ENCODE results near the gene ZNF689. TPM values are rescaled to one million over a fixed set of nuclear protein-coding genes. Genes with fewer than 3 reads are reported as not detected.

The ZNF689 gene
- total RNA-seq, 2 experiments from 2014 or later: 12.2 to 15.3 TPM

- H3K4me3 Mint-ChIP-seq: no peak overlapping the region
- peaks cover 17% of the 10 kb centered on the region for H3K4me1 Mint-ChIP-seq
- DNase-seq (no peak), ATAC-seq (no peak)
- CTCF ChIA-PET: interaction anchor here (1.0 to 3.9 kb wide), 4 partner anchors 11 to 96 kb away, joined by 3 to 30 read pairs (median 4); no protein-coding TSS in a partner anchor
- peaks cover 27% of the 10 kb centered on the region for H3K27me3 Mint-ChIP-seq
- no peaks in the 10 kb centered on the region for H3K36me3 Mint-ChIP-seq
- H3K27ac Mint-ChIP-seq: no peak overlapping the region
- no peaks in the 10 kb centered on the region for H3K9me3 Mint-ChIP-seq (ENCODE audit: low read depth)
Measured at GRCh38 chr16:30626236-30626635, 16.0 kb upstream of the ZNF689 start.

GRCh38 chr16:30623536-30624283 lies 13.5 kb upstream of the ZNF689 start:
- ATAC-seq (no peak), DNase-seq (no peak)
- no peaks in the 10 kb centered on the region for H3K36me3 Mint-ChIP-seq
- H3K27ac Mint-ChIP-seq: no peak overlapping the region
- H3K9me3 Mint-ChIP-seq (ENCODE audit: low read depth): no peaks in the 10 kb centered on the region
- no peak overlapping the region for H3K4me3 Mint-ChIP-seq
- H3K4me1 Mint-ChIP-seq: peaks cover 10% of the 10 kb centered on the region
- peaks cover 35% of the 10 kb centered on the region for H3K27me3 Mint-ChIP-seq
- CTCF ChIA-PET: interaction anchor here (1.9 kb wide), 1 partner anchor 8 kb away, joined by 7 read pairs; no protein-coding TSS in a partner anchor

GRCh38 chr16:30622455-30623032 lies 12.4 kb upstream of the ZNF689 start:
- ATAC-seq: no peak
- no peaks in the 10 kb centered on the region for H3K36me3 Mint-ChIP-seq
- CTCF ChIA-PET: interaction anchor here (1.0 to 1.9 kb wide), 3 partner anchors 7 to 28 kb away, joined by 4 to 7 read pairs (median 4); partner anchors contain the start of gene PRR14

GRCh38 chr16:30621765-30622164 lies 11.6 kb upstream of the ZNF689 start:
- no peaks in the 10 kb centered on the region for H3K36me3 Mint-ChIP-seq
- H3K27ac Mint-ChIP-seq: no peak overlapping the region
- CTCF ChIA-PET: interaction anchor here (0.9 to 1.8 kb wide), 3 partner anchors 9 to 29 kb away, joined by 3 to 8 read pairs (median 4); partner anchors contain the start of gene PRR14
- H3K27me3 Mint-ChIP-seq: peaks cover 35% of the 10 kb centered on the region
- ATAC-seq: no peak
- H3K9me3 Mint-ChIP-seq (ENCODE audit: low read depth): no peaks in the 10 kb centered on the region
- H3K4me1 Mint-ChIP-seq: peaks cover 10% of the 10 kb centered on the region
- no peak overlapping the region for H3K4me3 Mint-ChIP-seq
- no peak for DNase-seq

More at GRCh38 chr16:30622455-30623032, 12.4 kb upstream of the ZNF689 start:
- Mint-ChIP-seq H3K27ac (no peak overlapping the region), H3K9me3 (ENCODE audit: low read depth) (no peaks in the 10 kb centered on the region), H3K27me3 (peaks cover 35% of the 10 kb centered on the region), H3K4me1 (peaks cover 12% of the 10 kb centered on the region), H3K4me3 (no peak overlapping the region)
- no peak for DNase-seq

- Mint-ChIP-seq H3K27ac (no peak overlapping the region), H3K9me3 (ENCODE audit: low read depth) (no peaks in the 10 kb centered on the region), H3K27me3 (peaks cover 35% of the 10 kb centered on the region), H3K36me3 (no peaks in the 10 kb centered on the region), H3K4me3 (no peak overlapping the region), H3K4me1 (peaks cover 13% of the 10 kb centered on the region)
- DNase-seq (no peak), ATAC-seq (no peak)
- CTCF ChIA-PET: interaction anchor here (0.6 to 2.1 kb wide), 9 partner anchors 9 to 190 kb away, joined by 3 to 10 read pairs (median 4); partner anchors contain the start of genes DCTPP1, ZNF689 and ZNF764
Measured at GRCh38 chr16:30620169-30620568, 10.0 kb upstream of the ZNF689 start.

GRCh38 chr16:30619638-30620037 lies 9.4 kb upstream of the ZNF689 start:
- CTCF ChIA-PET: interaction anchor here (0.7 to 2.1 kb wide), 7 partner anchors 9 to 190 kb away, joined by 3 to 10 read pairs (median 4); partner anchors contain the start of genes DCTPP1, ZNF689 and ZNF764

GRCh38 chr16:30619202-30619601 lies 9.0 kb upstream of the ZNF689 start:
- H3K9me3 Mint-ChIP-seq (ENCODE audit: low read depth): no peaks in the 10 kb centered on the region
- H3K4me1 Mint-ChIP-seq: peaks cover 12% of the 10 kb centered on the region
- CTCF ChIA-PET: interaction anchor here (0.7 to 2.1 kb wide), 6 partner anchors 9 to 122 kb away, joined by 3 to 10 read pairs (median 4); partner anchors contain the start of genes ZNF689 and ZNF764
- no peaks in the 10 kb centered on the region for H3K36me3 Mint-ChIP-seq
- no peak overlapping the region for H3K27ac Mint-ChIP-seq
- no peak for DNase-seq
- H3K27me3 Mint-ChIP-seq: peaks cover 35% of the 10 kb centered on the region
- no peak overlapping the region for H3K4me3 Mint-ChIP-seq
- no peak for ATAC-seq

More at GRCh38 chr16:30619638-30620037, 9.4 kb upstream of the ZNF689 start:
- Mint-ChIP-seq H3K9me3 (ENCODE audit: low read depth) (no peaks in the 10 kb centered on the region), H3K36me3 (no peaks in the 10 kb centered on the region), H3K4me1 (peaks cover 14% of the 10 kb centered on the region), H3K27ac (no peak overlapping the region), H3K4me3 (no peak overlapping the region), H3K27me3 (peaks cover 35% of the 10 kb centered on the region)
- DNase-seq: no peak
- no peak for ATAC-seq

- peaks cover 15% of the 10 kb centered on the region for H3K4me1 Mint-ChIP-seq
- peaks cover 4% of the 10 kb centered on the region for H3K27me3 Mint-ChIP-seq
- ATAC-seq: peak; percentile 87
- CTCF ChIA-PET: interaction anchor here (0.6 to 11.9 kb wide), 30 partner anchors 8 to 233 kb away, joined by 3 to 123 read pairs (median 4); partner anchors contain the start of genes DCTPP1, PRR14, SEPTIN1 and ZNF764
- H3K9me3 Mint-ChIP-seq (ENCODE audit: low read depth): no peaks in the 10 kb centered on the region
- peak; percentile 88 for DNase-seq
- no peak overlapping the region for H3K4me3 Mint-ChIP-seq
- no peaks in the 10 kb centered on the region for H3K36me3 Mint-ChIP-seq
- H3K27ac Mint-ChIP-seq: no peak overlapping the region
Measured at GRCh38 chr16:30615358-30616091, 5.3 kb upstream of the ZNF689 start.

- DNase-seq (peak; percentile 63), ATAC-seq (peak; percentile 60)
- no peaks in the 10 kb centered on the region for H3K27me3 Mint-ChIP-seq
- H3K27ac Mint-ChIP-seq: peak overlapping the region; percentile 95
- H3K9me3 Mint-ChIP-seq (ENCODE audit: low read depth): no peaks in the 10 kb centered on the region
- H3K4me1 Mint-ChIP-seq: peaks cover 23% of the 10 kb centered on the region
- peak overlapping the region; percentile 80 for H3K4me3 Mint-ChIP-seq
- CTCF ChIA-PET: interaction anchor here (0.6 to 11.9 kb wide), 13 partner anchors 11 to 403 kb away, joined by 3 to 123 read pairs (median 4); partner anchors contain the start of genes DCTPP1, PRR14 and ZNF747
- H3K36me3 Mint-ChIP-seq: peaks cover 20% of the 10 kb centered on the region
Measured at GRCh38 chr16:30609002-30609925, 925 bp downstream of the ZNF689 start.

- CTCF ChIA-PET: interaction anchor here (11.9 kb wide), 1 partner anchor 8 kb away, joined by 123 read pairs; no protein-coding TSS in a partner anchor
- no peak for ATAC-seq
- H3K27me3 Mint-ChIP-seq: no peaks in the 10 kb centered on the region
- DNase-seq: no peak
- no peak overlapping the region for H3K27ac Mint-ChIP-seq
- H3K9me3 Mint-ChIP-seq (ENCODE audit: low read depth): no peaks in the 10 kb centered on the region
- H3K4me1 Mint-ChIP-seq: peaks cover 23% of the 10 kb centered on the region
- peaks cover 26% of the 10 kb centered on the region for H3K36me3 Mint-ChIP-seq
- H3K4me3 Mint-ChIP-seq: no peak overlapping the region
Measured at GRCh38 chr16:30606004-30606403, 4.2 kb downstream of the ZNF689 start.

GRCh38 chr16:30605158-30605557 lies 5.0 kb downstream of the ZNF689 start:
- Mint-ChIP-seq H3K9me3 (ENCODE audit: low read depth) (no peaks in the 10 kb centered on the region), H3K27ac (no peak overlapping the region), H3K4me3 (no peak overlapping the region), H3K4me1 (peaks cover 17% of the 10 kb centered on the region), H3K36me3 (peaks cover 26% of the 10 kb centered on the region), H3K27me3 (no peaks in the 10 kb centered on the region)
- DNase-seq (no peak), ATAC-seq (no peak)
- CTCF ChIA-PET: interaction anchor here (2.4 to 11.9 kb wide), 2 partner anchors 7 to 24 kb away, joined by 6 to 123 read pairs; no protein-coding TSS in a partner anchor

Data from activated CD8-positive, alpha-beta memory T cell treated with anti-CD3 and anti-CD28 coated beads, Interleukin-2, amount 10 ng/mL, durations not matched to agents 7 days and 5 days (primary cell).